ENCODE measurements around the gene ZNF672. TPM values are rescaled to one million over a fixed set of nuclear protein-coding genes. Genes with fewer than 3 reads are reported as not detected.
"Not testable (repeated sequence)": the region's sequence is repeated elsewhere in the genome, so short reads cannot be mapped to it uniquely, and the experiment has no call there.

Gene ZNF672
- total and polyA plus RNA-seq, 12 donors = 16.1 to 44.4 (median 36.7) TPM

GRCh38 chr1:248800459-248800858, 37.6 kb upstream of the ZNF672 start:
- H3K4me3 ChIP-seq = no peak overlapping the region
- intact Hi-C loops (cut with DNase I) = no loop called here
- no peak for TF ChIP-seq CTCF (IDR thresholded peaks at IDR 0.05)
- peaks cover 0 to 23% (median 0%) of the 10 kb centered on the region in 7 donors for H3K27me3 ChIP-seq
- ATAC-seq (no peak), DNase-seq (no peak)
- no peaks in the 10 kb centered on the region for H3K36me3 ChIP-seq
- WGBS, 2 donors = 69 to 82% methylated on average over 3 of the region's 3 CpGs
- H3K27ac ChIP-seq = no peak overlapping the region
- H3K9me3 ChIP-seq = peaks cover 0 to 8% (median 3%) of the 10 kb centered on the region in 11 donors
- H3K4me1 ChIP-seq = peaks cover 0 to 18% (median 3%) of the 10 kb centered on the region in 9 donors

GRCh38 chr1:248802454-248802853, 35.6 kb upstream of the ZNF672 start:
- no peak overlapping the region for H3K4me3 ChIP-seq
- H3K36me3 ChIP-seq = no peaks in the 10 kb centered on the region
- no peaks in the 10 kb centered on the region for H3K9me3 ChIP-seq
- peaks cover 0 to 23% (median 0%) of the 10 kb centered on the region in 7 donors for H3K27me3 ChIP-seq
- peaks cover 0 to 38% (median 7%) of the 10 kb centered on the region in 9 donors for H3K4me1 ChIP-seq
- intact Hi-C loops (cut with DNase I) = no loop called here
- ATAC-seq (no peak), DNase-seq (no peak)
- TF ChIP-seq CTCF (IDR thresholded peaks at IDR 0.05) = no peak
- H3K27ac ChIP-seq = no peak overlapping the region
- 84 to 87% methylated on average over 6 of the region's 6 CpGs for WGBS, 2 donors

GRCh38 chr1:248803501-248803900, 34.5 kb upstream of the ZNF672 start:
- ATAC-seq; intact Hi-C loops (cut with DNase I); H3K4me3 ChIP-seq; H3K9me3 ChIP-seq; DNase-seq; H3K36me3 ChIP-seq; H3K27ac ChIP-seq: not testable (repeated sequence)
- WGBS, 2 donors = 86 to 87% methylated on average over 15 of the region's 15 CpGs
- H3K4me1 ChIP-seq = peaks cover 0 to 40% (median 7%) of the 10 kb centered on the region in 9 donors
- H3K27me3 ChIP-seq = peaks cover 0 to 23% (median 0%) of the 10 kb centered on the region in 7 donors

GRCh38 chr1:248804771-248805681, 33.0 kb upstream of the ZNF672 start:
- peak overlapping the region in 1 of 10 donors; percentile 18 for H3K4me3 ChIP-seq
- no peak for TF ChIP-seq CTCF (IDR thresholded peaks at IDR 0.05)
- 53 to 56% methylated on average over 10 of the region's 10 CpGs for WGBS, 2 donors
- H3K4me1 ChIP-seq = peaks cover 0 to 40% (median 8%) of the 10 kb centered on the region in 9 donors
- DNase-seq (no peak), ATAC-seq (peak; percentile 39 to 65 (median 58))
- peak overlapping the region in 1 of 10 donors; percentile 77 for H3K27ac ChIP-seq
- H3K36me3 ChIP-seq = peaks cover 0 to 8% (median 0%) of the 10 kb centered on the region in 9 donors
- peaks cover 0 to 23% (median 0%) of the 10 kb centered on the region in 7 donors for H3K27me3 ChIP-seq
- intact Hi-C loops (cut with DNase I) = loop anchor here in 8 of 10 donors (5.0 kb wide), 3 partner anchors 183 to 403 kb away; partner anchors contain the start of gene OR2T1 (in 1 of the 8)
- H3K9me3 ChIP-seq = no peaks in the 10 kb centered on the region
